Right hindlimb (tissue), 1 donor: Measurements from ENCODE around the gene LRRC2.
"Not testable (repeated sequence)": the region's sequence is repeated elsewhere in the genome, so short reads cannot be mapped to it uniquely, and the experiment has no call there.

Experiments used
- DNase-seq: peaks from one replicate; pipeline ENCODE4 v3.0.0-alpha.2; 2018

Gene LRRC2

GRCh38 chr3:46580675-46581074 lies 14.6 kb upstream of the LRRC2 start:
- DNase-seq, result no peak

- DNase-seq, result no peak
These were observed 13.7 kb upstream of the LRRC2 start for GRCh38 chr3:46579756-46580286.

- DNase-seq, result no peak
These were observed 13.1 kb upstream of the LRRC2 start for GRCh38 chr3:46578973-46579755.

GRCh38 chr3:46577580-46578249 lies 11.6 kb upstream of the LRRC2 start:
- not testable (repeated sequence) for DNase-seq

GRCh38 chr3:46576879-46577278 lies 10.8 kb upstream of the LRRC2 start:
- DNase-seq, result peak; percentile 38

- DNase-seq, result no peak
These were observed 10.3 kb upstream of the LRRC2 start for GRCh38 chr3:46576386-46576785.

GRCh38 chr3:46575577-46576222 lies 9.6 kb upstream of the LRRC2 start:
- no peak for DNase-seq

GRCh38 chr3:46574881-46575576 lies 8.9 kb upstream of the LRRC2 start:
- DNase-seq, result no peak

- DNase-seq, result no peak
These were observed 8.1 kb upstream of the LRRC2 start for GRCh38 chr3:46574243-46574646.

GRCh38 chr3:46573701-46574100 lies 7.6 kb upstream of the LRRC2 start:
- no peak for DNase-seq

- DNase-seq, result no peak
These were observed 5.6 kb upstream of the LRRC2 start for GRCh38 chr3:46571684-46572083.

GRCh38 chr3:46565607-46566039 lies 479 bp downstream of the LRRC2 start:
- DNase-seq, result peak; percentile 48

- no peak for DNase-seq
These were observed 1.0 kb downstream of the LRRC2 start for GRCh38 chr3:46565077-46565476.

GRCh38 chr3:46564190-46565021 lies 1.7 kb downstream of the LRRC2 start:
- no peak for DNase-seq

GRCh38 chr3:46561951-46562350 lies 4.2 kb downstream of the LRRC2 start:
- DNase-seq, result no peak

GRCh38 chr3:46561511-46561910 lies 4.6 kb downstream of the LRRC2 start:
- DNase-seq, result no peak

GRCh38 chr3:46559091-46559704 lies 6.9 kb downstream of the LRRC2 start:
- no peak for DNase-seq

GRCh38 chr3:46558184-46559043 lies 7.7 kb downstream of the LRRC2 start:
- DNase-seq, result peak; percentile 91

- no peak for DNase-seq
These were observed 8.3 kb downstream of the LRRC2 start for GRCh38 chr3:46557814-46558183.

- no peak for DNase-seq
These were observed 12.9 kb downstream of the LRRC2 start for GRCh38 chr3:46553154-46553553.

- DNase-seq, result no peak
These were observed 13.6 kb downstream of the LRRC2 start for GRCh38 chr3:46552538-46552937.
